ENCODE results near the gene PLSCR5.

The PLSCR5 gene

DNA sequence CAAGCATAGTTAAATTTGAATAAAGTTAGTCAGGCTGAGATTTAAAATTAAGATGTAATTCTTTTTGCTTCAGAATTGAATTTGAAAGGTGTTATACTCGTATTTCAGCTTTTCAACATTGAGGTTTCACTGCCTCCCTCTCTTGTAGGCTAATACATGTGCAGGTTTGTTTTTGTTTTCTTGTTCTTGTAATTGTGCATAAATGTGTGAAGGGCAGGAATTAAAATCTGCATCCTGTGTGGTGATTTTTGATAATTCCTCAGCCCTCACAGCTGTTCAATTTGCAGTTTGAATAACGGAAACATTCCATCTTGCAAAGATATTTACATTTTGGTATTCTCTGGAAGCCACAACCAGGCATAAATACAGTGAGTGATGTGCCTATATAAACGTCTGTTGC lies 35.8 kb downstream of the PLSCR5 start:
- no peaks in the 10 kb centered on the region for H3K4me1 ChIP-seq (ENCODE audit: insufficient read depth, low read length, severe bottlenecking)
- H3K9ac ChIP-seq (ENCODE audit: low read length), result no peak overlapping the region
- H3K4me3 ChIP-seq (ENCODE audit: low read depth, low read length, poor library complexity, severe bottlenecking), result no peak overlapping the region
- H3K36me3 ChIP-seq (ENCODE audit: insufficient read depth, low read length), result no peaks in the 10 kb centered on the region
- no peaks in the 10 kb centered on the region for H3K9me2 ChIP-seq (ENCODE audit: low read depth, low read length)
- H3K4me2 ChIP-seq (ENCODE audit: low read length), result no peak overlapping the region
- no peaks in the 10 kb centered on the region for H3F3A ChIP-seq (ENCODE audit: insufficient read depth, low read length)
- TF ChIP-seq, protein P1, sequence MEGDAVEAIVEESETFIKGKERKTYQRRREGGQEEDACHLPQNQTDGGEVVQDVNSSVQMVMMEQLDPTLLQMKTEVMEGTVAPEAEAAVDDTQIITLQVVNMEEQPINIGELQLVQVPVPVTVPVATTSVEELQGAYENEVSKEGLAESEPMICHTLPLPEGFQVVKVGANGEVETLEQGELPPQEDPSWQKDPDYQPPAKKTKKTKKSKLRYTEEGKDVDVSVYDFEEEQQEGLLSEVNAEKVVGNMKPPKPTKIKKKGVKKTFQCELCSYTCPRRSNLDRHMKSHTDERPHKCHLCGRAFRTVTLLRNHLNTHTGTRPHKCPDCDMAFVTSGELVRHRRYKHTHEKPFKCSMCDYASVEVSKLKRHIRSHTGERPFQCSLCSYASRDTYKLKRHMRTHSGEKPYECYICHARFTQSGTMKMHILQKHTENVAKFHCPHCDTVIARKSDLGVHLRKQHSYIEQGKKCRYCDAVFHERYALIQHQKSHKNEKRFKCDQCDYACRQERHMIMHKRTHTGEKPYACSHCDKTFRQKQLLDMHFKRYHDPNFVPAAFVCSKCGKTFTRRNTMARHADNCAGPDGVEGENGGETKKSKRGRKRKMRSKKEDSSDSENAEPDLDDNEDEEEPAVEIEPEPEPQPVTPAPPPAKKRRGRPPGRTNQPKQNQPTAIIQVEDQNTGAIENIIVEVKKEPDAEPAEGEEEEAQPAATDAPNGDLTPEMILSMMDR (IDR thresholded peaks at IDR 0.05; ENCODE audit: low read length), result no peak
- no peak for TF ChIP-seq EZH2 (IDR thresholded peaks at IDR 0.05; ENCODE audit: borderline replicate concordance, low read length)
- no peak overlapping the region for H2AFZ ChIP-seq (ENCODE audit: low read length)
- H3K9me3 ChIP-seq (ENCODE audit: low read length), result no peaks in the 10 kb centered on the region
- H3K27me3 ChIP-seq (ENCODE audit: insufficient read depth, low read length), result no peaks in the 10 kb centered on the region
- H4K20me1 ChIP-seq (ENCODE audit: insufficient read depth, low read length), result no peaks in the 10 kb centered on the region
- no peak overlapping the region for H3K27ac ChIP-seq (ENCODE audit: low read depth, low read length, poor library complexity, severe bottlenecking)
- H3K79me2 ChIP-seq (ENCODE audit: insufficient read depth, low read length), result no peaks in the 10 kb centered on the region

DNA sequence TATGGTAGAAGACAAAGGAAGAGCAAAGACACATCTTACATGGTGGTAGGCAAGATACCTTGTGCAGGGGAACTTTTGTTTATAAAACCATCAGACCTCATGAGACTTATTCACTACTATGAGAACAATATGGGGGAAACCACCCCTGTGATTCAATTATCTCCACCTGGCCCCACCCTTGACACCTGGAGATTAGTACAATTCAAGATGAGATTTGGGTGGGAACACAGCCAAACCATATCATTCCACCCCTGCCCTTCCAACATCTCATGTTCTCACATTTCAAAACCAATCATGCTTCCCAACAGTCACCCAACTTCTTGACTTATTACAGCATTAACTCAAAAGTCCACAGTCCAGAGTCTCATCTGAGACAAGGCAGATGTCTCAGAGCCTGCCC lies 39.0 kb downstream of the PLSCR5 start:
- Histone ChIP-seq H3F3A (ENCODE audit: insufficient read depth, low read length) (no peaks in the 10 kb centered on the region), H3K9me2 (ENCODE audit: low read depth, low read length) (no peaks in the 10 kb centered on the region), H3K9me3 (ENCODE audit: low read length) (no peaks in the 10 kb centered on the region), H3K36me3 (ENCODE audit: insufficient read depth, low read length) (no peaks in the 10 kb centered on the region), H3K27ac (ENCODE audit: low read depth, low read length, poor library complexity, severe bottlenecking) (no peak overlapping the region), H3K79me2 (ENCODE audit: insufficient read depth, low read length) (no peaks in the 10 kb centered on the region), H3K4me3 (ENCODE audit: low read depth, low read length, poor library complexity, severe bottlenecking) (no peak overlapping the region), H3K4me1 (ENCODE audit: insufficient read depth, low read length, severe bottlenecking) (no peaks in the 10 kb centered on the region), H3K4me2 (ENCODE audit: low read length) (no peak overlapping the region), H4K20me1 (ENCODE audit: insufficient read depth, low read length) (no peaks in the 10 kb centered on the region), H3K9ac (ENCODE audit: low read length) (no peak overlapping the region), H2AFZ (ENCODE audit: low read length) (no peak overlapping the region), H3K27me3 (ENCODE audit: insufficient read depth, low read length) (no peaks in the 10 kb centered on the region)
- no peak for TF ChIP-seq EZH2 (IDR thresholded peaks at IDR 0.05; ENCODE audit: borderline replicate concordance, low read length)
- TF ChIP-seq, protein P1 (IDR thresholded peaks at IDR 0.05; ENCODE audit: low read length), result no peak

DNA sequence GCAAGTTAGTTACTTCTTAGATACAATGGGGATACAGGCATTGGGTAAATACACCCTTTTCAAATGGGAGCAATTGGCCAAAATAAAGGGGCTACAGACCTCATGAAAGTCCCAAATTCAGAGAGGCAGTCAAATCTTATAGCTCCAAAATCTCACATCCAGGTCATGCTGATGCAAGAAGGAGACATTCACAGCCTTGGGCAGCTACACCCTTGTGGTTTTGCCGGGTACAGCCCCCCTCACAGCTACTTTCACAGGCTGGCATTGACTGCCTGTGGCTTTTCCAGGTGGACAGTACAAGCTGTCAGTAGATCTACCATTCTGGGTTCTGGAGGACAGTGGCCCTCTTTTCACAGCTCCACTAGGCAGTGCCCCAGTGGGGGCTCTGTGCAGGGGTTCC lies 43.3 kb downstream of the PLSCR5 start:
- H3K9me2 ChIP-seq (ENCODE audit: low read depth, low read length), result no peaks in the 10 kb centered on the region
- H3F3A ChIP-seq (ENCODE audit: insufficient read depth, low read length), result no peaks in the 10 kb centered on the region
- H3K79me2 ChIP-seq (ENCODE audit: insufficient read depth, low read length), result no peaks in the 10 kb centered on the region
- H3K27ac ChIP-seq (ENCODE audit: low read depth, low read length, poor library complexity, severe bottlenecking), result no peak overlapping the region
- no peaks in the 10 kb centered on the region for H3K4me1 ChIP-seq (ENCODE audit: insufficient read depth, low read length, severe bottlenecking)
- H4K20me1 ChIP-seq (ENCODE audit: insufficient read depth, low read length), result no peaks in the 10 kb centered on the region
- H3K27me3 ChIP-seq (ENCODE audit: insufficient read depth, low read length), result no peaks in the 10 kb centered on the region; the same call in 1 of the 2 replicates
- no peaks in the 10 kb centered on the region for H3K36me3 ChIP-seq (ENCODE audit: insufficient read depth, low read length)
- TF ChIP-seq, protein P1 (IDR thresholded peaks at IDR 0.05; ENCODE audit: low read length), result no peak
- no peak overlapping the region for H3K9ac ChIP-seq (ENCODE audit: low read length)
- H3K4me3 ChIP-seq (ENCODE audit: low read depth, low read length, poor library complexity, severe bottlenecking), result no peak overlapping the region
- no peak overlapping the region for H3K4me2 ChIP-seq (ENCODE audit: low read length)
- no peak overlapping the region for H2AFZ ChIP-seq (ENCODE audit: low read length)
- no peaks in the 10 kb centered on the region for H3K9me3 ChIP-seq (ENCODE audit: low read length)
